Cardiac atrium fibroblast (primary cell): ENCODE measurements around the gene INO80D. TPM values are rescaled to one million over a fixed set of nuclear protein-coding genes. Genes with fewer than 3 reads are reported as not detected.

Source experiments
- total RNA-seq: library from RNA; depleted of rRNA; stranded (reverse); fragments of >200 nt; gene quantifications from 2 replicates; pipeline ENCODE4 v1.2.3, GENCODE V29; 2015

INO80D gene
- 3.8 and 7.8 TPM in 2 replicates for total RNA-seq

DNA sequence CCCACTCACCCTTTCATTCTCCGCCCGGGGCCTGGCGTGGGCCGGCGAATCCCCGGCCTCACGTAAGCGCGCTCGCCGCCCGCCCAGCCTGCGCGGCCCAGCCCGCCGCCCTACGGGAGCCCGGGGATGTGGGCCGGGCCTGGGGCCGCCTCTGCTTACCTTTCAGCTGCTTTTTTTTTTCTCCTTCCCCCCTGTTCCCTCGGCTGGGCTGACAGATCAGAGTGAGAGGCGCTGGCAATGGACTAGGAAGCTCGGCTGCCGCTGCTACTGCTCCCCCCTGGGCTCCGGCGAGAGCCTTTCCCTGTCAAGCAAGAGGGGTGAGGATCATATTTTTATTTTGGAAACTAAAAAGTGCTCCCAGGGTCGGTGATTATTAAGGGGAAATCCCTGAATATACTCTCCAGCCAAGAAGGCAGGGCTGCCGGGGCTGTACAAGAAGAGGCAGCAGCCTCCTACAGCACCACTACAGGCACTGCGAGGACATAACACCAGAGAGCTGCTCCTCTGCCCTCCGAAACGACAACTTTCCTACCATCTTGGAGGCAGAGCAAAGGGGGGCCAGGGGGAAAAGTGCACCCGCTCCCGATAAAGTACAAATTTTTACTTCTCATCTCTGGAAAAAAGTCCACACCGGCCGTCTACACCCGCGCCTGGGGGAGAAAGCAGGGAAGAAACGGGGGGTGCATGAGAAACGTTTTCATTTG, at the start of gene INO80D:
Gene INO80D, minus strand, starts transcription at position 433 of the 704 bp plus-strand sequence. CDS start 23,158 bp downstream, outside the sequence.

Other genes starting within 250 kb of the INO80D start
- 64.2 and 89.7 TPM in 2 replicates for gene NDUFS1, start 73.3 kb upstream of the INO80D start, total RNA-seq
- gene EEF1B2, start 73.7 kb upstream of the INO80D start, total RNA-seq, result 437 and 456 TPM in 2 replicates
- 7.6 and 7.9 TPM in 2 replicates for gene ZDBF2, start 188.5 kb upstream of the INO80D start, total RNA-seq